ENCODE measurements around the gene EIF4G3. TPM values are rescaled to one million over a fixed set of nuclear protein-coding genes. Genes with fewer than 3 reads are reported as not detected.
A peak's percentile ranks its signal among the peaks of the same experiment; 100 is the strongest.

EIF4G3 gene
- total RNA-seq, 4 donors from 2014 or later = 41.2 to 57.3 (median 50.0) TPM

DNA sequence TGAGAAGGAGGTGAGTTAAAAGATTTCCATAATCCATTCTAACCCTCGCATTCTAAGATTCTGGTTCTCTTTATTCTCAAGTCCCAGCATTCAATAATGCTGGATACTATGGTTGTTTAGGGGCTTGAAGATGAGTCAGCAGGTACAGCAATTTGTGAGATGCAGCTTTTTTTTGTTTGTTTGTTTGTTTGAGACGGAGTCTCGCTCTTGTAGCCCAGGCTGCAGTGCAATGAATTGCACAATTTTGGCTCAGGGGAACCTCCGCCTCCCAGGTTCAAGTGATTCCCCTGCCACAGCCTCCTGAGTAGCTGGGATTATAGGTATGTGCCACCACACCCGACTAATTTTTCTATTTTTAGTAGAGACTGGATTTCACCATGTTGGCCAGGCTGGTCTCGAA is 23.3 kb downstream of the EIF4G3 start:
- H3K4me1 ChIP-seq = peaks cover 0 to 31% (median 13%) of the 10 kb centered on the region in 4 donors
- no peaks in the 10 kb centered on the region for H3K9me3 ChIP-seq
- no peak for TF ChIP-seq EP300 (IDR thresholded peaks at IDR 0.05)
- TF ChIP-seq, protein P1, sequence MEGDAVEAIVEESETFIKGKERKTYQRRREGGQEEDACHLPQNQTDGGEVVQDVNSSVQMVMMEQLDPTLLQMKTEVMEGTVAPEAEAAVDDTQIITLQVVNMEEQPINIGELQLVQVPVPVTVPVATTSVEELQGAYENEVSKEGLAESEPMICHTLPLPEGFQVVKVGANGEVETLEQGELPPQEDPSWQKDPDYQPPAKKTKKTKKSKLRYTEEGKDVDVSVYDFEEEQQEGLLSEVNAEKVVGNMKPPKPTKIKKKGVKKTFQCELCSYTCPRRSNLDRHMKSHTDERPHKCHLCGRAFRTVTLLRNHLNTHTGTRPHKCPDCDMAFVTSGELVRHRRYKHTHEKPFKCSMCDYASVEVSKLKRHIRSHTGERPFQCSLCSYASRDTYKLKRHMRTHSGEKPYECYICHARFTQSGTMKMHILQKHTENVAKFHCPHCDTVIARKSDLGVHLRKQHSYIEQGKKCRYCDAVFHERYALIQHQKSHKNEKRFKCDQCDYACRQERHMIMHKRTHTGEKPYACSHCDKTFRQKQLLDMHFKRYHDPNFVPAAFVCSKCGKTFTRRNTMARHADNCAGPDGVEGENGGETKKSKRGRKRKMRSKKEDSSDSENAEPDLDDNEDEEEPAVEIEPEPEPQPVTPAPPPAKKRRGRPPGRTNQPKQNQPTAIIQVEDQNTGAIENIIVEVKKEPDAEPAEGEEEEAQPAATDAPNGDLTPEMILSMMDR (IDR thresholded peaks at IDR 0.05) = no peak
- no peak for TF ChIP-seq POLR2A (IDR thresholded peaks at IDR 0.05)
- WGBS, 2 donors = 86 to 95% methylated on average over 6 of the region's 6 CpGs
- H3K4me3 ChIP-seq = no peak overlapping the region
- no peak overlapping the region for H3K27ac ChIP-seq
- DNase-seq (ENCODE audit: low spot score in 2 of 2) = no peak
- no peaks in the 10 kb centered on the region for H3K27me3 ChIP-seq
- H3K36me3 ChIP-seq = peaks cover 0 to 3% (median 0%) of the 10 kb centered on the region in 3 donors

DNA sequence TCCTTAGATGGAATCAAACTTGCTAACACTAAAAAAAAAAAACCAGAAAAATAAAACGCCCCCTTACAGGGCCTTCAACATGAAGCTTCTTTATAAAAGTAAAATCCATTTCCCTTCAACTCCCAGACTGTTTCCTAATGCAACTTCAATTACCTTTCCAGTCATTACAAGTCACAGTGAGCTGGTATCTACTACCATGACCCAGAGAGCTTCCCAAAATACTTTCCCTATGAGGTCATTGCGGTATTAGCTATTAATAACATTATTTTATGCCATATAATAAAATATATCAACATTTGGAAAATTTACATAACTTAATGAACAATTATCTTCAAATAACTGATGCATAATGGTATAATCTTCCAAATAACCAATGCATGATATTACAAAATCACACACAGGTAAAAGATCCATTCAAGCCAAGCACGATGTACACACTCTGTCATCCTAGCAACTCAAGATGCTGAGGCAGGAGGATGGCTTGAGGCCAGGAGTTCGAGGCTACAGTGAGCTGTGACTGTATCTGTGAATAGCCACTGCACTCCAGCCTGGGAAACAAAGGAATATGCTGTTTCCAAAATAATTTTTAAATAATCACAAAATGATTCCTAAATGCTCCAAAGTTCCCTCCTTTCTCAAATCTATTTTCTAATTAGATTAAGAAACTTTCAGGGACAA is 24.1 kb downstream of the EIF4G3 start:
- TF ChIP-seq POLR2A (IDR thresholded peaks at IDR 0.05) (no peak), EP300 (IDR thresholded peaks at IDR 0.05) (no peak)
- TF ChIP-seq, protein P1 (IDR thresholded peaks at IDR 0.05) = no peak
- no peaks in the 10 kb centered on the region for H3K9me3 ChIP-seq
- H3K36me3 ChIP-seq = peaks cover 0 to 8% (median 0%) of the 10 kb centered on the region in 3 donors
- no peaks in the 10 kb centered on the region for H3K27me3 ChIP-seq
- H3K4me3 ChIP-seq = no peak overlapping the region
- 56% methylated on average over 4 of the region's 4 CpGs for WGBS, 2 donors
- peaks cover 0 to 31% (median 13%) of the 10 kb centered on the region in 4 donors for H3K4me1 ChIP-seq
- no peak overlapping the region for H3K27ac ChIP-seq
- no peak for DNase-seq (ENCODE audit: low spot score in 2 of 2)

DNA sequence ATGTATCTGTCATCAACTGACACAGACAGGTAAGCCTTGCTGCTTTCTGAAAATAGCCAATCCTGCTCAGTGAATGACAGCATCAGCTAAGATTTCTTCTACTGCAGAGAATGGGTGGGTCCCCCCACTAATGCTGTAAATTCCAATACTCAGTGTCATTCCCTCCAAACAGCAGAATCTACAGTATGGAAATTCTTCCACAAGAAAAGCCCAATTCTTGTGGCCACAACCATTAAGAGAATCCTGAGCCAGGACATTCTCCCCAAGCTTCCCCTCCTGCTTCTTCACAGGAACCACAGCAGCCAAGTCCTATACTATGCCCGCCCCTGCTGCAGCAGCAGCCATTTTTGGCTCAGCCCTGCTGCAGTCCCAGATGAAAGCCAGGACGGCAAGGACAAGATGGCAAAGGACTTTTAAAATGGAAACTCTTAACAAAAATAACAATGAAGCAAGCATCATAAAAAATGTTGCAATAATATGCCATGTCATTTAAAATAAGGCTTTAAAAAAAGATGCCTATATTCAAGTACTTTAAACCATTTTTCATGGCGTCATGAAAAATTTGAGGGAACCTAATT is 26.8 kb downstream of the EIF4G3 start:
- TF ChIP-seq, protein P1 (IDR thresholded peaks at IDR 0.05) = no peak
- no peak for TF ChIP-seq EP300 (IDR thresholded peaks at IDR 0.05)
- no peak for TF ChIP-seq POLR2A (IDR thresholded peaks at IDR 0.05)
- no peak for DNase-seq (ENCODE audit: low spot score in 2 of 2)
- Histone ChIP-seq H3K27me3 (no peaks in the 10 kb centered on the region), H3K4me3 (no peak overlapping the region), H3K9me3 (no peaks in the 10 kb centered on the region), H3K4me1 (peaks cover 0 to 31% (median 13%) of the 10 kb centered on the region in 4 donors), H3K36me3 (peaks cover 0 to 8% (median 0%) of the 10 kb centered on the region in 3 donors), H3K27ac (peak overlapping the region in 2 of 4 donors; percentile 72 to 76)
- WGBS, 2 donors = 36 to 38% methylated on average over 3 of the region's 3 CpGs

DNA sequence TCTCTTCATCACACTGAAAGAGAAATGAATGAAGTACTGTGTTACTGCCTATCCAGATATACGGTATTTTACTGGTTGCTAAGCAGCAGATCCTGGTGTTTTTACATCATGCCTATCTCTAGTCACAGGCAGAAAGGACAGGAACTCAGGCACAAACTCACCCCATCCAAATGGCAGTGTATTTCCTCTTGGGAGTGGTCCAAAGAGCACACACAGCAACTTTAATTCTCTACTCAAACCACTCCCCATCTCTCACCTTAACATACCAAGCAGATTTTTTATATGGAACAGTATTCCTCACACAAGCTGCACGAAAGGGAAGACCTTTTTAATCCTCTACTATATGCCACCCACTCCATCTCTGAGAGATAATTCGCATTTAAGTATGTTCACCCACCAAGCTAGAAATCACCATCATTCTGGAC is 27.3 kb downstream of the EIF4G3 start:
- Histone ChIP-seq H3K27ac (peak overlapping the region in 2 of 4 donors; percentile 72 to 76), H3K4me3 (no peak overlapping the region), H3K9me3 (no peaks in the 10 kb centered on the region), H3K4me1 (peaks cover 0 to 31% (median 13%) of the 10 kb centered on the region in 4 donors), H3K36me3 (peaks cover 0 to 8% (median 0%) of the 10 kb centered on the region in 3 donors), H3K27me3 (no peaks in the 10 kb centered on the region)
- TF ChIP-seq EP300 (IDR thresholded peaks at IDR 0.05) = no peak
- TF ChIP-seq POLR2A (IDR thresholded peaks at IDR 0.05) = no peak
- TF ChIP-seq, protein P1 (IDR thresholded peaks at IDR 0.05) = no peak
- 25 to 39% methylated on average over 3 of the region's 3 CpGs for WGBS, 2 donors
- DNase-seq (ENCODE audit: low spot score in 2 of 2) = no peak

DNA sequence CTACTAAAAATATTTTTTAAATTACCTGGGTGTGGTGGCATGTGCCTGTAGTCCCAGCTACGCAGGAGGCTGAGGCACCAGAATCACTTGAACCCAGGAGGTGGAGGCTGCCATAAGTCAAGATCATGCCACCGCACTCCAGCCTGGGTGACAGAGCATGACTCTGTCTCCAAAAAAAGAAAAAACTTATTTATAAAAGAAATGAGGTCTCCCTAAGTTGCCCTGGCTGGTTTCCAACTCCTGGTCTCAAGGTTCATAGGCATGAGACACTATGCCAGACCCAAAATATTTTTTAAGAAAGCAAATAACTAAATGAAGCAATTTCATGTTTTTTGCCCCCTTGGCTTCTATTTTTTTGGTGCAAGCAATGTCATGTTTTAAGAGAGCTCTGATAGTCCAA is 32.9 kb downstream of the EIF4G3 start:
- H3K4me3 ChIP-seq = no peak overlapping the region
- no peak for DNase-seq (ENCODE audit: low spot score in 2 of 2)
- peaks cover 0 to 14% (median 0%) of the 10 kb centered on the region in 3 donors for H3K36me3 ChIP-seq
- no peak overlapping the region for H3K27ac ChIP-seq
- peaks cover 0 to 15% (median 0%) of the 10 kb centered on the region in 4 donors for H3K4me1 ChIP-seq
- WGBS, 2 donors = 85 to 89% methylated on average over 2 of the region's 2 CpGs
- no peaks in the 10 kb centered on the region for H3K9me3 ChIP-seq
- TF ChIP-seq, protein P1 (IDR thresholded peaks at IDR 0.05) = no peak
- TF ChIP-seq POLR2A (IDR thresholded peaks at IDR 0.05) (no peak), EP300 (IDR thresholded peaks at IDR 0.05) (no peak)
- no peaks in the 10 kb centered on the region for H3K27me3 ChIP-seq
